GM23338 (cell line): Measurements from ENCODE around the gene LMBRD1. TPM values are rescaled to one million over a fixed set of nuclear protein-coding genes. Genes with fewer than 3 reads are reported as not detected.

ENCODE experiments used
- ATAC-seq: fragments of 200-7000 bp; cut with Tn5 transposase; 3 replicates; pipeline ENCODE4 v1.9.1; 2020
- DNase-seq: peaks from one replicate; pipeline ENCODE4 v3.0.0-alpha.2; 2015; ENCODE audit warnings: low spot score
- H2AFZ ChIP-seq: fragments of 200-600 bp; sonication (generic); 2 replicates; pipeline ENCODE4 v1.8.0; 2016; ENCODE audit warnings: antibody characterized with exemption, mild to moderate bottlenecking, moderate library complexity
- H3F3A ChIP-seq: fragments of 200-600 bp; sonication (generic); replicated peaks from 2 replicates; pipeline ENCODE4 v1.8.0; 2017; ENCODE audit warnings: antibody characterized with exemption, mixed run types, low read depth
- H3K27ac ChIP-seq: fragments of 200-600 bp; sonication (generic); 2 replicates; pipeline ENCODE4 v1.6.1; 2016; ENCODE audit warnings: low read depth
- H3K27me3 ChIP-seq: fragments of 200-600 bp; sonication (generic); 2 replicates; pipeline ENCODE4 v1.8.0; 2016; ENCODE audit warnings: mild to moderate bottlenecking, mixed run types, moderate library complexity; ENCODE audit not compliant: insufficient read depth
- H3K36me3 ChIP-seq: fragments of 200-600 bp; sonication (generic); 2 replicates; pipeline ENCODE4 v1.8.0; 2016; ENCODE audit warnings: mild to moderate bottlenecking; ENCODE audit not compliant: insufficient read depth
- H3K4me1 ChIP-seq: fragments of 200-600 bp; sonication (generic); 2 replicates; pipeline ENCODE4 v1.8.0; 2016; ENCODE audit warnings: mild to moderate bottlenecking, moderate library complexity; ENCODE audit not compliant: insufficient read depth
- H3K4me2 ChIP-seq: fragments of 200-600 bp; sonication (generic); 2 replicates; pipeline ENCODE4 v1.7.1; 2017; ENCODE audit warnings: mixed run types
- H3K4me3 ChIP-seq: fragments of 200-600 bp; sonication (generic); 2 replicates; pipeline ENCODE4 v1.6.1; 2016; ENCODE audit warnings: mixed run types
- H3K79me2 ChIP-seq: fragments of 200-600 bp; sonication (generic); replicated peaks from 2 replicates; pipeline ENCODE4 v1.8.0; 2017; ENCODE audit warnings: mild to moderate bottlenecking; ENCODE audit not compliant: insufficient read depth
- H3K9me2 ChIP-seq: fragments of 200-600 bp; sonication (generic); 2 replicates; pipeline ENCODE4 v1.8.0; 2017; ENCODE audit not compliant: insufficient read depth
- H4K20me1 ChIP-seq: fragments of 200-600 bp; sonication (generic); replicated peaks from 2 replicates; pipeline ENCODE4 v1.8.0; 2017; ENCODE audit warnings: mild to moderate bottlenecking; ENCODE audit not compliant: insufficient read depth
- H3K27ac Mint-ChIP-seq: 2 replicates; pipeline ENCODE4 v1.8.0; 2020; ENCODE audit warnings: inconsistent platforms, mild to moderate bottlenecking, moderate library complexity, mixed read lengths
- H3K27me3 Mint-ChIP-seq: 3 replicates; pipeline ENCODE4 v1.8.0; 2022; ENCODE audit warnings: low read depth, mild to moderate bottlenecking, moderate library complexity, mixed read lengths, inconsistent platforms; ENCODE audit not compliant: insufficient read depth, poor library complexity
- H3K36me3 Mint-ChIP-seq: 3 replicates; pipeline ENCODE4 v1.8.0; 2021; ENCODE audit warnings: low read depth, mild to moderate bottlenecking, inconsistent platforms, moderate library complexity, mixed read lengths
- H3K4me1 Mint-ChIP-seq: 3 replicates; pipeline ENCODE4 v1.8.0; 2020; ENCODE audit warnings: mild to moderate bottlenecking, inconsistent platforms, mixed read lengths
- H3K4me3 Mint-ChIP-seq: 3 replicates; pipeline ENCODE4 v1.8.0; 2021; ENCODE audit warnings: moderate library complexity, mild to moderate bottlenecking, inconsistent platforms, mixed read lengths
- H3K9me3 Mint-ChIP-seq: 3 replicates; pipeline ENCODE4 v1.8.0; 2020; ENCODE audit warnings: moderate library complexity, mild to moderate bottlenecking, inconsistent platforms, mixed read lengths
- CREB1 ChIP-seq: fragments of 250-450 bp; sonication (Bioruptor Pico); IDR thresholded peaks from 2 replicates; pipeline ENCODE4 v1.5.0; 2020; ENCODE audit warnings: low read depth, mild to moderate bottlenecking, moderate library complexity
- CTCF ChIP-seq, 2 experiments: fragments of 200-600 bp in 1 of 2; sonication (generic) in 1 of 2; conservative IDR thresholded peaks; 2 replicates each; pipeline versions ENCODE4 v1.5.1 to v1.6.1; 2016 to 2017; ENCODE audit warnings: antibody characterized with exemption in 2 of 2, low read depth in 2 of 2, mild to moderate bottlenecking in 2 of 2, moderate library complexity in 1 of 2
- ETS1 ChIP-seq: IDR thresholded peaks from 2 replicates; pipeline ENCODE4 v1.6.1; 2016; ENCODE audit warnings: antibody characterized with exemption
- EZH2 ChIP-seq: fragments of 200-600 bp; sonication (generic); IDR thresholded peaks from one replicate; pipeline ENCODE4 v1.8.0; 2017; ENCODE audit warnings: antibody characterized with exemption, mild to moderate bottlenecking, low read depth; ENCODE audit not compliant: unreplicated experiment
- EZH2phosphoT487 ChIP-seq: fragments of 200-600 bp; sonication (generic); IDR thresholded peaks from one replicate; pipeline ENCODE4 v1.8.1; 2018; ENCODE audit warnings: antibody characterized with exemption; ENCODE audit not compliant: unreplicated experiment
- JUNB ChIP-seq: IDR thresholded peaks from one replicate; pipeline ENCODE4 v1.6.1; 2016; ENCODE audit warnings: antibody characterized with exemption; ENCODE audit not compliant: unreplicated experiment
- NANOG ChIP-seq: IDR thresholded peaks from 2 replicates; pipeline ENCODE4 v1.6.1; 2016; ENCODE audit warnings: antibody characterized with exemption, borderline replicate concordance
- POLR2AphosphoS5 ChIP-seq: IDR thresholded peaks from 2 replicates; pipeline ENCODE4 v1.6.1; 2016; ENCODE audit warnings: antibody characterized with exemption, low read depth
- REST ChIP-seq: IDR thresholded peaks from one replicate; pipeline ENCODE4 v1.6.1; 2018; ENCODE audit warnings: antibody characterized with exemption; ENCODE audit not compliant: unreplicated experiment
- STAT1 ChIP-seq: IDR thresholded peaks from one replicate; pipeline ENCODE4 v1.6.1; 2016; ENCODE audit warnings: antibody characterized with exemption; ENCODE audit not compliant: unreplicated experiment
- ZNF114 ChIP-seq: fragments of 250-450 bp; sonication (Bioruptor Pico); IDR thresholded peaks from 2 replicates; pipeline ENCODE4 v1.5.0; 2020; ENCODE audit warnings: mild to moderate bottlenecking, moderate library complexity
- ZNF331 ChIP-seq: fragments of 250-450 bp; sonication (Bioruptor Pico); IDR thresholded peaks from 2 replicates; pipeline ENCODE4 v1.5.0; 2020; ENCODE audit warnings: low read depth, mild to moderate bottlenecking, moderate library complexity
- ZNF462 ChIP-seq: fragments of 250-450 bp; sonication (Bioruptor Pico); IDR thresholded peaks from 2 replicates; pipeline ENCODE4 v1.5.0; 2020; ENCODE audit warnings: mild to moderate bottlenecking, moderate library complexity
- polyA plus RNA-seq: library from polyadenylated mRNA; unstranded; fragments of >200 nt; fragmentation: Nextera tagmentation; extraction: Ambion mirVana; gene quantifications from 2 replicates; pipeline ENCODE4 v1.2.1, GENCODE V29; 2016
- total RNA-seq: library from RNA; depleted of rRNA; stranded (reverse); fragments of >200 nt; shearing (Covaris generic); gene quantifications from 2 replicates; pipeline ENCODE4 v1.2.3, GENCODE V29; 2014

Gene LMBRD1
- total and polyA plus RNA-seq, 2 experiments from 2014 or later: 20.3 to 21.0 TPM

- no peaks in the 10 kb centered on the region for H3K27me3 ChIP-seq
- peaks cover under 1% of the 10 kb centered on the region; the same call in 2 of the 3 replicates for H3K4me1 Mint-ChIP-seq
- no peak overlapping the region for H3K4me3 Mint-ChIP-seq
- H3K79me2 ChIP-seq: no peaks in the 10 kb centered on the region
- no peak overlapping the region for H3K27ac ChIP-seq
- no peaks in the 10 kb centered on the region for H3F3A ChIP-seq
- no peak overlapping the region for H3K4me2 ChIP-seq
- no peaks in the 10 kb centered on the region for H4K20me1 ChIP-seq
- no peaks in the 10 kb centered on the region for H3K4me1 ChIP-seq
- no peaks in the 10 kb centered on the region for H3K9me2 ChIP-seq
- H3K36me3 ChIP-seq: no peaks in the 10 kb centered on the region
- no peak overlapping the region for H2AFZ ChIP-seq
- DNase-seq (no peak), ATAC-seq (no peak)
- no peaks in the 10 kb centered on the region for H3K36me3 Mint-ChIP-seq
- H3K4me3 ChIP-seq: no peak overlapping the region
- TF ChIP-seq ZNF331: no peak
- no peak for TF ChIP-seq JUNB
- TF ChIP-seq ETS1: no peak
- TF ChIP-seq CTCF (conservative IDR thresholded peaks at IDR 0.05; ENCODE audit: low read depth in 2 of 2): no peak
- no peak for TF ChIP-seq STAT1
- no peak for TF ChIP-seq EZH2
- TF ChIP-seq ZNF114 (CRISPR knock-in tag): no peak
- TF ChIP-seq ZNF462 (CRISPR knock-in tag): no peak
- TF ChIP-seq CREB1 (CRISPR knock-in tag): no peak
- TF ChIP-seq NANOG: no peak
- TF ChIP-seq EZH2phosphoT487: no peak
- no peak for TF ChIP-seq REST
- no peak for TF ChIP-seq POLR2AphosphoS5
- H3K27ac Mint-ChIP-seq: no peak overlapping the region
- no peaks in the 10 kb centered on the region for H3K27me3 Mint-ChIP-seq
- H3K9me3 Mint-ChIP-seq: no peaks in the 10 kb centered on the region
Observed at GRCh38 chr6:69832558-69832957, 35.7 kb upstream of the LMBRD1 start.
